Keratinocyte (primary cell): ENCODE results near the gene DIP2C. TPM values are rescaled to one million over a fixed set of nuclear protein-coding genes. Genes with fewer than 3 reads are reported as not detected.

Source experiments
- DNase-seq: peaks from one replicate; pipeline ENCODE4 v3.0.0-alpha.2; 2011; ENCODE audit warnings: low read depth, missing footprints, low spot score
- FAIRE-seq: peaks from 2 replicates; lab custom pipeline; 2011; peaks lifted over from hg19 to GRCh38; lab: Jason Lieb, UNC
- H2AFZ ChIP-seq: 2 replicates; pipeline ENCODE4 v1.6.0; 2012; ENCODE audit warnings: low read length, control low read depth, inconsistent platforms; ENCODE audit not compliant: control insufficient read depth
- H3K27ac ChIP-seq: 2 replicates; pipeline ENCODE4 v1.5.1; 2011; ENCODE audit warnings: low read length; ENCODE audit not compliant: control insufficient read depth, insufficient read depth
- H3K27me3 ChIP-seq: 3 replicates; pipeline ENCODE4 v1.6.0; 2011; ENCODE audit warnings: low read length; ENCODE audit not compliant: control insufficient read depth, insufficient read depth; ENCODE audit errors: extremely low read depth
- H3K36me3 ChIP-seq, 2 experiments: 2 replicates in 1 of 2; 3 replicates in 1 of 2; pipeline ENCODE4 v1.5.1; 2011; ENCODE audit warnings: low read length in 2 of 2, mild to moderate bottlenecking in 1 of 2; ENCODE audit not compliant: control insufficient read depth in 2 of 2, insufficient read depth in 2 of 2; ENCODE audit errors: extremely low read depth in 1 of 2
- H3K4me1 ChIP-seq: 3 replicates; pipeline ENCODE4 v1.5.1; 2011; ENCODE audit warnings: low read length; ENCODE audit not compliant: control insufficient read depth, insufficient read depth; ENCODE audit errors: extremely low read depth
- H3K4me2 ChIP-seq: 3 replicates; pipeline ENCODE4 v1.6.0; 2011; ENCODE audit warnings: low read depth, low read length; ENCODE audit not compliant: control insufficient read depth, insufficient read depth; ENCODE audit errors: extremely low read depth
- H3K4me3 ChIP-seq, 3 experiments: fragments of 200-600 bp in 1 of 3; sonication (generic) in 1 of 3; 2 replicates in 2 of 3; 3 replicates in 1 of 3; pipeline ENCODE4 v1.5.1; 2011 to 2016; ENCODE audit warnings: low read length in 3 of 3, mild to moderate bottlenecking in 3 of 3, control low read depth in 2 of 3, inconsistent platforms in 1 of 3, low read depth in 1 of 3, mixed read lengths in 1 of 3, mixed run types in 1 of 3, moderate library complexity in 1 of 3; ENCODE audit not compliant: control insufficient read depth in 2 of 3, insufficient read depth in 2 of 3; ENCODE audit errors: extremely low read depth in 1 of 3
- H3K79me2 ChIP-seq: 2 replicates; pipeline ENCODE4 v1.6.0; 2012; ENCODE audit warnings: low read length; ENCODE audit not compliant: control insufficient read depth, insufficient read depth
- H3K9ac ChIP-seq: 3 replicates; pipeline ENCODE4 v1.6.0; 2011; ENCODE audit warnings: low read length; ENCODE audit not compliant: control insufficient read depth, insufficient read depth; ENCODE audit errors: extremely low read depth
- H3K9me1 ChIP-seq: 3 replicates; pipeline ENCODE4 v1.6.0; 2011; ENCODE audit warnings: low read length; ENCODE audit not compliant: control insufficient read depth, insufficient read depth; ENCODE audit errors: extremely low read depth
- H3K9me3 ChIP-seq: 2 replicates; pipeline ENCODE4 v1.5.1; 2012; ENCODE audit warnings: low read depth, low read length; ENCODE audit not compliant: control insufficient read depth
- H4K20me1 ChIP-seq: 3 replicates; pipeline ENCODE4 v1.6.0; 2011; ENCODE audit warnings: low read length; ENCODE audit not compliant: control insufficient read depth, insufficient read depth; ENCODE audit errors: extremely low read depth
- EZH2 ChIP-seq: IDR thresholded peaks from one replicate; pipeline ENCODE4 v1.6.1; 2012; ENCODE audit warnings: inconsistent platforms, mild to moderate bottlenecking, low read length, moderate library complexity
- dilution Hi-C: fragments of 300-500 bp; cut with MboI; formaldehyde crosslinking; loops from one replicate; pipeline ENCODE4 v1.7.0; 2020; ENCODE audit warnings: low sequenced_read_pairs; ENCODE audit not compliant: extremely low pct_ligation_motif_present
- polyA plus RNA-seq, 5 experiments: library from polyadenylated mRNA; depleted of rRNA in 3 of 5; stranded (reverse) in 3 of 5; stranded (forward) in 1 of 5; unstranded in 1 of 5; fragments of >200 nt; gene quantifications; 1 replicate in 1 of 5; 2 replicates in 3 of 5; 3 replicates in 1 of 5; pipeline versions ENCODE4 v1.2.1 to v1.2.3, GENCODE V29; 2011 to 2012; ENCODE audit warnings: missing spikeins in 2 of 5, low read depth in 1 of 5, low replicate concordance in 1 of 5
- TF ChIP-seq, protein P1 (sequence below), 3 experiments: IDR thresholded peaks in 1 of 3; conservative IDR thresholded peaks in 1 of 3; optimal IDR thresholded peaks in 1 of 3; 2 replicates in 2 of 3; 3 replicates in 1 of 3; pipeline versions ENCODE3 to v1.5.1; 2011; ENCODE audit warnings: low read length in 3 of 3, mild to moderate bottlenecking in 3 of 3, moderate library complexity in 2 of 3, control low read depth in 1 of 3, inconsistent platforms in 1 of 3; ENCODE audit not compliant: insufficient read depth in 2 of 3; ENCODE audit errors: extremely low read depth in 1 of 3

DIP2C gene
- polyA plus RNA-seq, 1 donor (not counting 4 experiments of a cell fraction or from before 2014, with no cell fraction given): 1.3 TPM

DNA sequence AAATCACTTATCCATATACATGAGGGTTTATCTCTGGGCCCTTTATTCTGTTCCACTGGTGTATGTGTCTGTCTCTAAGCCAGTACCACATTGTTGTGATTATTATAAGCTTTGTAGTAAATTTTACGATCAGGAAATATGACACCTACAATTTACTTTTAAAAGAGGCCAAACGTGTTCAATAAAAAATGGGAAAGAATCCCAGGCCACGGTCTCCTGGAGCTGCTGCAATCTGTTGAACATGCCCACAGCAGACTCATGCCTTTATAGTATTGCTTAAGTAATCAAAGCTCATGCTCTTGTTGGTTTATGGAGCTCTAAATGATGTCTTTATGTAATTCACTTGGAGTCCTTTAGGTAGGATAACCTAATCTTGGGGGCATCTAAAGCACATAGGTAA lies 281.2 kb downstream of the DIP2C start:
- H3K4me1 ChIP-seq: no peaks in the 10 kb centered on the region
- H3K9me3 ChIP-seq: no peaks in the 10 kb centered on the region
- no peaks in the 10 kb centered on the region for H3K27me3 ChIP-seq
- H3K27ac ChIP-seq: no peak overlapping the region
- DNase-seq (no peak), FAIRE-seq (no peak)
- H3K4me2 ChIP-seq: no peak overlapping the region
- H3K9ac ChIP-seq: no peak overlapping the region
- H3K9me1 ChIP-seq: no peaks in the 10 kb centered on the region
- no peak for TF ChIP-seq EZH2
- TF ChIP-seq, protein P1, sequence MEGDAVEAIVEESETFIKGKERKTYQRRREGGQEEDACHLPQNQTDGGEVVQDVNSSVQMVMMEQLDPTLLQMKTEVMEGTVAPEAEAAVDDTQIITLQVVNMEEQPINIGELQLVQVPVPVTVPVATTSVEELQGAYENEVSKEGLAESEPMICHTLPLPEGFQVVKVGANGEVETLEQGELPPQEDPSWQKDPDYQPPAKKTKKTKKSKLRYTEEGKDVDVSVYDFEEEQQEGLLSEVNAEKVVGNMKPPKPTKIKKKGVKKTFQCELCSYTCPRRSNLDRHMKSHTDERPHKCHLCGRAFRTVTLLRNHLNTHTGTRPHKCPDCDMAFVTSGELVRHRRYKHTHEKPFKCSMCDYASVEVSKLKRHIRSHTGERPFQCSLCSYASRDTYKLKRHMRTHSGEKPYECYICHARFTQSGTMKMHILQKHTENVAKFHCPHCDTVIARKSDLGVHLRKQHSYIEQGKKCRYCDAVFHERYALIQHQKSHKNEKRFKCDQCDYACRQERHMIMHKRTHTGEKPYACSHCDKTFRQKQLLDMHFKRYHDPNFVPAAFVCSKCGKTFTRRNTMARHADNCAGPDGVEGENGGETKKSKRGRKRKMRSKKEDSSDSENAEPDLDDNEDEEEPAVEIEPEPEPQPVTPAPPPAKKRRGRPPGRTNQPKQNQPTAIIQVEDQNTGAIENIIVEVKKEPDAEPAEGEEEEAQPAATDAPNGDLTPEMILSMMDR (optimal IDR thresholded peaks at IDR 0.05 in 1 of 3, IDR thresholded peaks at IDR 0.05 in 1 of 3, conservative IDR thresholded peaks at IDR 0.05 in 1 of 3; ENCODE audit: extremely low read depth in 1 of 3, insufficient read depth in 2 of 3, low read length in 3 of 3): no peak
- no peaks in the 10 kb centered on the region for H3K36me3 ChIP-seq
- H3K79me2 ChIP-seq: no peaks in the 10 kb centered on the region
- dilution Hi-C loops: no loop called here
- H2AFZ ChIP-seq: no peak overlapping the region
- H3K4me3 ChIP-seq: no peak overlapping the region
- no peaks in the 10 kb centered on the region for H4K20me1 ChIP-seq

DNA sequence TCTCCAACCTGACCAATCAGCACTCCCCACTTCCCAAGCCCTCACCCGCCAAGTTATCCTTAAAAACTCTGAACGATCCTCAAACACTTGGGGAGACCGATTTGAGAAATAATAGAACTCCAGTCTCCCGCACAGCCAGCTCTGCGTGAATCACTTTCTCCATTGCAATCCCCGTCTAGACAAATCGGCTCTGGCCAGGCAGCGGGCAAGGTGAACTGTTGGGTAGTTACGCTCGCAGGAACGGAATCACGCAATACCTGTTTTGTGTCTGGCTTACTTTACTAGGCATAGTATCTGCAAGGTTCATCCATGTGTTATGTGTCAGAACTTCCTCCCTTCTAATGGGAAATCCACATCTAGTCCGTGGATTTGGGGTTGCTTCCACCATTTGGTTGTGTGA lies 282.5 kb downstream of the DIP2C start:
- TF ChIP-seq, protein P1 (optimal IDR thresholded peaks at IDR 0.05 in 1 of 3, IDR thresholded peaks at IDR 0.05 in 1 of 3, conservative IDR thresholded peaks at IDR 0.05 in 1 of 3; ENCODE audit: extremely low read depth in 1 of 3, insufficient read depth in 2 of 3, low read length in 3 of 3): no peak
- TF ChIP-seq EZH2: no peak
- Histone ChIP-seq H3K4me3 (no peak overlapping the region), H3K4me1 (no peaks in the 10 kb centered on the region), H3K9me1 (no peaks in the 10 kb centered on the region), H2AFZ (no peak overlapping the region), H3K27ac (no peak overlapping the region), H3K4me2 (no peak overlapping the region), H3K9me3 (no peaks in the 10 kb centered on the region), H3K9ac (no peak overlapping the region), H3K27me3 (no peaks in the 10 kb centered on the region), H3K36me3 (no peaks in the 10 kb centered on the region), H4K20me1 (no peaks in the 10 kb centered on the region), H3K79me2 (no peaks in the 10 kb centered on the region)
- dilution Hi-C loops: no loop called here
- FAIRE-seq: no peak
- DNase-seq: no peak
